Right lung (tissue), 5 donors: ENCODE measurements around the gene FGFR3. TPM values are rescaled to one million over a fixed set of nuclear protein-coding genes. Genes with fewer than 3 reads are reported as not detected.
A peak's percentile ranks its signal among the peaks of the same experiment; 100 is the strongest.
"Not testable (repeated sequence)": the region's sequence is repeated elsewhere in the genome, so short reads cannot be mapped to it uniquely, and the experiment has no call there.

Experiments used
- DNase-seq, 2 donors: peaks; one replicate each; pipeline ENCODE4 v3.0.0-alpha.2; 2013
- polyA plus RNA-seq, 5 donors: library from polyadenylated mRNA; unstranded; fragments of 120-200 nt; gene quantifications; one replicate each; pipeline versions ENCODE4 v1.2.1 to v1.2.3, GENCODE V29; 2013; ENCODE audit warnings: inconsistent platforms in 1 of 5, low replicate concordance in 1 of 5; ENCODE audit not compliant: insufficient read length in 5 of 5, insufficient read depth in 1 of 5

The FGFR3 gene
- polyA plus RNA-seq, 5 donors = 66.2 to 154 (median 117) TPM

- DNase-seq = no peak
These were observed 22.3 kb downstream of the FGFR3 start for GRCh38 chr4:1815096-1815996.

- no peak for DNase-seq
These were observed 23.1 kb downstream of the FGFR3 start for GRCh38 chr4:1815997-1816860.

- DNase-seq = peak; percentile 30 to 39
These were observed 26.2 kb downstream of the FGFR3 start for GRCh38 chr4:1819284-1819683.

DNA sequence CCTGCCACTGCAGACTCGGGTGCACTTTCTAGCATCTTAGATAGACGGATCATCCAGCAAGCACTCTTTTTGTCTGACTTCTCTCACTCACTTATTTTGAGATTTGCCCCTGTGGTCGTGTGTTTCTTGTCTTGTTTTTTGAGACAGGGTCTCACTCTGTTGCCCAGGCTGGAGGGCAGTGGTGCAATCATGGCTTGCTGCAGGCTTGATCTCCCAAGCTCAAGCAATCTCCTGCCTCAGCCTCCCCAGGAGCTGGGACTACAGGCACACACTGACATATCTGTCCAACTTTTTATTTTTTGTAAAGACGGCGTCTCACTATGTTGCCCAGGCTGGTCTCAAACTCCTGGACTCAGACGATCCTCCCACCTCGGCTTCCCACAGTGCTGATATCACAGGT, 26.7 kb downstream of the FGFR3 start:
- no peak for DNase-seq

GRCh38 chr4:1821679-1822567, 28.8 kb downstream of the FGFR3 start:
- DNase-seq = no peak

- no peak for DNase-seq
These were observed 29.8 kb downstream of the FGFR3 start for GRCh38 chr4:1822568-1823544.

DNA sequence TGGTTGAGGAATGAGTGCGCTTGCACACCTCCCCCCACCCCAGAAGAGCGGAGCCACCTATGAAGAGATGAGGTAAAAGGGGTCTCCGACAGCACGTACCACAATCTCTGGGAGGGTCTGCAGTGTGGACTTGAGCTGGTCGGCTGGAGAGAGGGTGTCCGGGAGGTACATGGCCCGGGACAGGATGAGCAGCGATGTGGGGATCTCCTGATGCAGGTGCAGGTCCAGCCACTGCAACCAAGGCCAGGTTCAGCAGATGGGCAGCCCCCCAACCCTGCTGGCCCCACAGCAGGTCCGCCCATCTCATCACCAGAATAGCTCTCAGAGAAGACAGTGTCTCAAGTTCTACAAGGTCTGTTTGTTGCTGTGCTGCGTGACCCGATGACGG, 30.4 kb downstream of the FGFR3 start:
- DNase-seq = no peak

GRCh38 chr4:1824746-1825145, 31.7 kb downstream of the FGFR3 start:
- no peak for DNase-seq

DNA sequence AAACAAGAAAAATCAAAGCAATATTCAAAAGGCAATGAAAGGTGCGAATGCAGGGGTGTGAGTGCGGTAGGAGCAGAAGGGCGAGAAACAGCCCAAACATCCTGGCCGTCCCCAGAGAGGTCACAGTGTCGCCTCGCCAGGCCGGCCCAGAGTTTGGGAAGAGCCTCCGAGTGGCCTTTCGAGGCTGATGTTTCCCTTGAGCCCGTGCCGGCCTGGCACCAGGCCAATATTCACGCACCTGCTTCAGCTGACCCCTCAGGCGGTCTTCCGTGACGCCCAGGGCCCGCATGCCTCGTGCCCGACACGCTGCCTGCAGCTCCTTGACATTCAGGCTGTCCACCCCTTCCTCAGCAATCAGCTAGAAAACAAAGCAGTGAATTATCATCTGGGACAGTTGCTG, 32.2 kb downstream of the FGFR3 start:
- no peak for DNase-seq

- DNase-seq = no peak
These were observed 33.6 kb downstream of the FGFR3 start for GRCh38 chr4:1826531-1827350.

- DNase-seq = no peak
These were observed 37.1 kb downstream of the FGFR3 start for GRCh38 chr4:1830234-1830633.

DNA sequence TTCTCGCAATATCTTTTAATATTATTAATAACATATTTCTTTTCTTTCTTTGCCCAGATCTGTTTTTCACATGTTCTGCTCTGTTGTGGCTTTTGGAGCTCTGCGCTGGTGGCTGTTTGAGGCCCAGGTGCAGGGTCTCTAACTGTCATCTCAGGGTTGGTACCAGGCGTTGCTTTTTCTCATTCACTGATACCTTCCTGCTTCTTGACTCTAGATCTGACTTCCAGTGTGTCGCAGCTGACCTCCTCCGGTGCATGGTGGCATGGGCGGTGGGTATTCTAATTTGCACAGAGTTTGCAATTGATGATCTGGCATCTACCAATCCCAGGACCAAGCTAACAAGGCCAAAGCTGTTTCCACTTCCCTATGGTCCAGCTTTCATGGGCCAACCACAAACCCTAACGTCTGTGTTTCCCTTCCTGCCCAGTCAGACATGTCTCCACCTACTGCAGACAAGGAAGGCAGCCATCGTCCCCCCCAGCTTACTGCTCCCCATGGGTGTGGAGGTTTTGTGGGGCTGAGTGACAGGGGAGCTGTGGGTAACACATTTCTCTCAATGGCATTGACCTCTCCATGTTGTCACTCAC, 37.6 kb downstream of the FGFR3 start:
- DNase-seq = no peak

DNA sequence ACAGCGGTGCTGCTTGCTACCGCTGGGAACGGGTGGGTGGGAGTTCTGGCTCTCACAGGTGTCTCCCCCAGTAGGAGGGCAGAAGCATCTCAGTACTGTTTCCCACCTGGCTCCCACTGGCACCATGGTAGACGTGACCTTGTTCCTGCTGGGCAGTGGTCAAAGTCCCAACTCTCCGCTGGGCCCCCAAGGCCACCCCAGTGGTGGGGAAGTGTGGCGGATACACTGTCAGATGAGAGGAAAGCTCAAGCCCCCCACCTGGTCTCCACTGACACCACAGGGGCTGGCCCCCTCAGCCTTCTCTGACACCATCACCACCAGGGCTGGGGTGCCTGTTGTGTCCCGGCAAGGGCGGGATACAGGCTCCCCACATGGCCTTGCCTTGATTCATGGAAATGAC, 38.2 kb downstream of the FGFR3 start:
- no peak for DNase-seq

- no peak for DNase-seq
These were observed 39.6 kb downstream of the FGFR3 start for GRCh38 chr4:1832690-1833089.

DNA sequence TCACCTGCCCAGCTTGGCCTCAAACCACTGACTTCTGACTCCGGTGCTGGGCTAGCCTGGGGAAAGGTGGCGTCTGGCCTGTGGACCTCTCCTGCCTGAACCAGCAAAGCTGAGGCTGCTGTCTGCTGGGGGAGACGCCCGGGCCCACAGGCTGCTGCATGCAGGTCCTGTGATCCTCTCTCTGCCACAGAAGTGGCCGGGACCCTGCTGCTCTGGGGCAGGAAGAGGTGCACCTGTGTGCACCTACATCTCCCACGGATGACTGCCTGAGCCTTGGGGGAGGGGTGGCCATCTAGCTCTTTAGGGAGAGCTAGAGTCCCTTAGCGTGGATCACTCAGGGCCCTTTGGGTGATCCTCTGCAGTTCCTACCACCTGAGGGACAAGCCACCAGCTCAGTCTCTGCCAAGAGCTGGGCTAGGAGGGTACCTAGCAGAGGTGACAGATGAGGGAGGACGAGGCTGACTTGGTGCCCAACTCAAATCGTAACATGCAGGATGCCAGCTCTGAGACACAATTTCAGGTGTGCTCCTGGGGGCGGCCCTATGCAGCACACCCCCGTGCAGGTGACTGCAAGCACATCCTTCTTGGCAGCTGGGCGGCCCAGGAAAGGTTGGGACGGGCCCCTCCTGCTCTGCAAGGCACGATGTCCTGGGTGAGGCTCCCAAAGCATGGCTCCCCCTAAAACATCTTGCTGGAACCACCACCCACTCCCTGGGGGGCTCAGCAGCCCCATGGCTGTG, 40.4 kb downstream of the FGFR3 start:
- DNase-seq = no peak

DNA sequence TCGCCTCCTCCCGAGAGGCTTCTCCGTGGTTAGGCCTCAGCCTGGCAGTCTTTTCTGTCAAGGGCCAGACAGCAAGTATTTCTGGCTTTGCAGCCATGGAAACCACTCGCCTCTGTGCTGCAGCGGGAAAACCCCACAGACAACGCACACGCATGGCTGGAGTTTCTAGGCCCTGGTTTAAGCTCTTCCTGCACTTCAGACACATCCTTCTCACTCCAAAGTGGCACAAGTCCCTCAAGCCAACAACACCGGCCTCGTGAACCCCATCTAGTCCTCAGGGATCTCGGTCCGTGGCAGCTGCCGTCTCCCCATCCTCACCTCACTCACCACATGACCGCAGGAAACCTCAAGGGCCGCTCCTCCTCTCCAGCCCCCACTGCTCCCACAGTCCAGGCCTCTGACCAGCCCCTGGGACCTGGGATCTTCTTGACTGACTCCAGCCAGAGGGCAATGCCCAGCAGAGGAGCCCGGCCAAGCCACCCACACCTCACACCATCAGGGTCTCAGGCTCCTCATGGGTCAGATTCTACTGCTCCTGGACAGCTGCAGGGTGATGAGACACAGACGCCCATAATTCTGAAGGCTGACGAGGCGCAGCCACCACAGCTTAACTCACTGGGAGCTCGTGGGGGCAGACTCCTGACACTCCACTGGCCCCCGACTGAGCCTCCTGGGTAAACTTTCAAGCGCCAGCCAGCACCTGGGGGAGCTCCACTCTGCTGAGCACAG, 41.1 kb downstream of the FGFR3 start:
- DNase-seq = no peak

GRCh38 chr4:1835836-1836235, 42.7 kb downstream of the FGFR3 start:
- not testable (repeated sequence) for DNase-seq

DNA sequence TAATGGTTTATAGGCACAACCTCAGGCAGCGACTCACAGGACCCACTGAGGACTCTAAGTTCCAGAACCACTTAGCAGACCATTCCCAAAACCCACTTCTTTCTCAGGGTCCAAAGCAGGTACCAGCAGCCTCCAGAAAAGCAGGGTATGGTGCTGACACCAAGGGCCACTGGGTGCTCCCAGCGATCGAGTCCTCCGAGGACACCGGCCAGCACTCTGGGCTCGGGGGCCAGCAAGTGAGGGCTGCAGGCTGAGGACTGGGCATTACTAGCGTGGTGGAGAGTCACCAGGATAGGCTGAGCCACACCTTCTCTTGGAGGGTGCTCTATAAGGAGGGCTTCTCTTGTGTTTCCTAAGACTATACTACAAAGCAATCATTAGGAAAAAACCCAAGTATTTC, 43.6 kb downstream of the FGFR3 start:
- no peak for DNase-seq
